GM19351 (cell line): ENCODE data around the gene BANF1.
"Not testable (repeated sequence)": the region's sequence is repeated elsewhere in the genome, so short reads cannot be mapped to it uniquely, and the experiment has no call there.

Experiments
- ATAC-seq: cut with Tn5 transposase; IDR thresholded peaks from one replicate; pipeline ENCODE4 v1.9.1; 2021; ENCODE audit warnings: mild to moderate bottlenecking, moderate library complexity; ENCODE audit not compliant: unreplicated experiment

Gene BANF1

GRCh38 chr11:66010036-66010435 lies 7.7 kb downstream of the BANF1 start:
- ATAC-seq = not testable (repeated sequence)

GRCh38 chr11:66011239-66011784 lies 9.0 kb downstream of the BANF1 start:
- no peak for ATAC-seq

GRCh38 chr11:66011785-66012303 lies 9.5 kb downstream of the BANF1 start, which contains the start of gene CST6:
Gene CST6 (plus strand): TSS chr11:66012008. CDS start chr11:66012045, 37 bp downstream.
- ATAC-seq = no peak

- no peak for ATAC-seq
Measured at GRCh38 chr11:66012371-66012945, 10.2 kb downstream of the BANF1 start.

- no peak for ATAC-seq
Measured at GRCh38 chr11:66012946-66013761, 10.9 kb downstream of the BANF1 start.

GRCh38 chr11:66013762-66014100 lies 11.4 kb downstream of the BANF1 start:
- no peak for ATAC-seq

GRCh38 chr11:66014804-66015453 lies 12.6 kb downstream of the BANF1 start:
- ATAC-seq = no peak

- ATAC-seq = no peak
Measured at GRCh38 chr11:66015454-66015881, 13.2 kb downstream of the BANF1 start.

- no peak for ATAC-seq
Measured at GRCh38 chr11:66015936-66016792, 13.9 kb downstream of the BANF1 start.

- ATAC-seq = no peak
Measured at GRCh38 chr11:66016793-66017177, 14.5 kb downstream of the BANF1 start.

- no peak for ATAC-seq
Measured at GRCh38 chr11:66017321-66017720, 15.0 kb downstream of the BANF1 start.

- ATAC-seq = no peak
Measured at GRCh38 chr11:66020212-66020611, 17.9 kb downstream of the BANF1 start.

GRCh38 chr11:66020618-66021357 lies 18.5 kb downstream of the BANF1 start:
- no peak for ATAC-seq

GRCh38 chr11:66022401-66023185 lies 20.3 kb downstream of the BANF1 start:
- ATAC-seq = no peak

- ATAC-seq = not testable (repeated sequence)
Measured at GRCh38 chr11:66023186-66023440, 20.8 kb downstream of the BANF1 start.

- no peak for ATAC-seq
Measured at GRCh38 chr11:66026017-66026529, 23.8 kb downstream of the BANF1 start, which contains the start of gene CATSPER1. Gene CATSPER1 (minus strand): TSS chr11:66026479. CDS start chr11:66026379, 100 bp downstream.

- ATAC-seq = no peak
Measured at GRCh38 chr11:66032957-66033735, 30.8 kb downstream of the BANF1 start.

GRCh38 chr11:66035653-66036333 lies 33.5 kb downstream of the BANF1 start:
- no peak for ATAC-seq
